Measurements from ENCODE around the gene SELENBP1. TPM values are rescaled to one million over a fixed set of nuclear protein-coding genes. Genes with fewer than 3 reads are reported as not detected.

The SELENBP1 gene
- total and polyA plus RNA-seq, 2 of the 13 experiments (the other 11 are each of a cell fraction or from before 2014, with no cell fraction given) = 27.8 to 29.0 TPM

DNA sequence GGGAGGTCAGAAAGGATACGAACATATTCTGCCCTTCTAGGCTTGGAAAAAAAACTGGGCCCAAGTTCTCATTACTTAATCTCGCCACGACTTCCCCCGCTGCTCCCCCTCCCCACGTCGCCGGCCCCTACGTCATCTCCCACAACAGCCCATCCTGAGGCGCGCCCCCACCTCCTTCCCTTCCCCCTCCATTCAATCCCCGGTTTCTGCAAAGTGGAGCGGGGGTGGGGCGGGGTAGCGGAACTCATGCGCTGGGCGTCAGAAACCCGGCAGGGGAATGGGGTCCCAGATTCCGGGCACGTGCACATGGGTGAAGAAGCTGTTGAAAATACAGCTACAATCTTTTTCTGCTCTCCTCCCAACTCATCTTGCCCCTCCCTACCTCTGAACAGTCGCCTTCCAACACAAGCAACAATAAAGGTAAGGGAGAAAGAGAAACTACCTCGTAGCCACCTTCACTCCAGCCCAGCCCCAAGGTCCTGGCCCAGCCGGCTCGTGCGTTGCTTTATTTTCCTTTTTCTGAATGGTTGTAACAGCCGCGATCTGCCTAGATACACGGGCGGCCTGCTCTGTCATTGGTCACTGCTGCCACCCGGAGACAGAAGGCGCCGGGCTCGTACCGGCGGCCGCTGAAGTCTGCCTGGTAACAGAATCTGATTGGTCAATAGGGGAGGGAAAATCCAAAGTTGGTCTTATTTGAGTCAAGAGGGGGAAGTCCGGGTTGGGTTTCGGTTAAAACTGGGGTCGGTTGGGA is 25.6 kb downstream of the SELENBP1 start, which contains the start of gene RFX5 (continued):
- TF ChIP-seq CBX5 (CRISPR knock-in tag; IDR thresholded peaks at IDR 0.05; ENCODE audit: borderline replicate concordance) (no peak), JUND (CRISPR knock-in tag; IDR thresholded peaks at IDR 0.05) (no peak), ZNF44 (CRISPR knock-in tag; IDR thresholded peaks at IDR 0.05) (no peak), GTF2F1 (IDR thresholded peaks at IDR 0.05; ENCODE audit: low read length) (no peak), ZNF549 (CRISPR knock-in tag; IDR thresholded peaks at IDR 0.05) (no peak), ZNF629 (CRISPR knock-in tag; conservative IDR thresholded peaks at IDR 0.05) (no peak), ZBTB8A (CRISPR knock-in tag; IDR thresholded peaks at IDR 0.05; ENCODE audit: borderline replicate concordance, low read depth) (no peak), FOXM1 (CRISPR knock-in tag; IDR thresholded peaks at IDR 0.05) (no peak), DR1 (CRISPR knock-in tag; IDR thresholded peaks at IDR 0.05) (no peak), ZNF234 (CRISPR knock-in tag; conservative IDR thresholded peaks at IDR 0.05) (no peak), SMYD3 (CRISPR knock-in tag; IDR thresholded peaks at IDR 0.05) (no peak), ZNF709 (CRISPR knock-in tag; IDR thresholded peaks at IDR 0.05) (no peak)
- TF ChIP-seq, protein P1, sequence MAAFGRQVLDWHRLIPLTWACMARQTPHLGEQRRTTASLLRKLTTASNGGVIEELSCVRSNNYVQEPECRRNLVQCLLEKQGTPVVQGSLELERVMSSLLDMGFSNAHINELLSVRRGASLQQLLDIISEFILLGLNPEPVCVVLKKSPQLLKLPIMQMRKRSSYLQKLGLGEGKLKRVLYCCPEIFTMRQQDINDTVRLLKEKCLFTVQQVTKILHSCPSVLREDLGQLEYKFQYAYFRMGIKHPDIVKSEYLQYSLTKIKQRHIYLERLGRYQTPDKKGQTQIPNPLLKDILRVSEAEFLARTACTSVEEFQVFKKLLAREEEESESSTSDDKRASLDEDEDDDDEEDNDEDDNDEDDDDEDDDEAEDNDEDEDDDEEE (CRISPR knock-in tag; IDR thresholded peaks at IDR 0.05) = no peak
- TF ChIP-seq, protein P2, sequence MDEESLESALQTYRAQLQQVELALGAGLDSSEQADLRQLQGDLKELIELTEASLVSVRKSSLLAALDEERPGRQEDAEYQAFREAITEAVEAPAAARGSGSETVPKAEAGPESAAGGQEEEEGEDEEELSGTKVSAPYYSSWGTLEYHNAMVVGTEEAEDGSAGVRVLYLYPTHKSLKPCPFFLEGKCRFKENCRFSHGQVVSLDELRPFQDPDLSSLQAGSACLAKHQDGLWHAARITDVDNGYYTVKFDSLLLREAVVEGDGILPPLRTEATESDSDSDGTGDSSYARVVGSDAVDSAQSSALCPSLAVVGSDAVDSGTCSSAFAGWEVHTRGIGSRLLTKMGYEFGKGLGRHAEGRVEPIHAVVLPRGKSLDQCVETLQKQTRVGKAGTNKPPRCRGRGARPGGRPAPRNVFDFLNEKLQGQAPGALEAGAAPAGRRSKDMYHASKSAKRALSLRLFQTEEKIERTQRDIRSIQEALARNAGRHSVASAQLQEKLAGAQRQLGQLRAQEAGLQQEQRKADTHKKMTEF (CRISPR knock-in tag; IDR thresholded peaks at IDR 0.05) = no peak
- TF ChIP-seq, protein P3, sequence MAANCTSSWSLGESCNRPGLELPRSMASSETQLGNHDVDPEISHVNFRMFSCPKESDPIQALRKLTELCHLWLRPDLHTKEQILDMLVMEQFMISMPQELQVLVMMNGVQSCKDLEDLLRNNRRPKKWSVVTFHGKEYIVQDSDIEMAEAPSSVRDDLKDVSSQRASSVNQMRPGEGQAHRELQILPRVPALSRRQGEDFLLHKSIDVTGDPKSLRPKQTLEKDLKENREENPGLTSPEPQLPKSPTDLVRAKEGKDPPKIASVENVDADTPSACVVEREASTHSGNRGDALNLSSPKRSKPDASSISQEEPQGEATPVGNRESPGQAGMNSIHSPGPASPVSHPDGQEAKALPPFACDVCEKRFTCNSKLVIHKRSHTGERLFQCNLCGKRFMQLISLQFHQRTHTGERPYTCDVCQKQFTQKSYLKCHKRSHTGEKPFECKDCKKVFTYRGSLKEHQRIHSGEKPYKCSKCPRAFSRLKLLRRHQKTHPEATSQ (CRISPR knock-in tag; IDR thresholded peaks at IDR 0.05; ENCODE audit: borderline replicate concordance) = no peak
- TF ChIP-seq, protein P4, sequence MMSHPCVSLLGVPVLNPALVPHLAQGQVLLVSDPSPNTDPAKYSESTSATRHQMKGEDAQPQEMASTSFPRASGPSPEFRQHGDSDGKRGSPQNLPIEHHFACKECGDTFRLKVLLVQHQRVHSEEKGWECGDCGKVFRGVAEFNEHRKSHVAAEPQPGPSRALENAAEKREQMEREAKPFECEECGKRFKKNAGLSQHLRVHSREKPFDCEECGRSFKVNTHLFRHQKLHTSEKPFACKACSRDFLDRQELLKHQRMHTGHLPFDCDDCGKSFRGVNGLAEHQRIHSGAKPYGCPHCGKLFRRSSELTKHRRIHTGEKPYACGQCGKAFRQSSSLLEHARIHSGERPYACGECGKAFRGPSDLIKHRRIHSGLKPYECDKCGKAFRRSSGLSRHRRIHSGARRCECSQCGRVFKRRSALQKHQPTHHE (CRISPR knock-in tag; IDR thresholded peaks at IDR 0.05; ENCODE audit: borderline replicate concordance) = no peak
- TF ChIP-seq, protein P5, sequence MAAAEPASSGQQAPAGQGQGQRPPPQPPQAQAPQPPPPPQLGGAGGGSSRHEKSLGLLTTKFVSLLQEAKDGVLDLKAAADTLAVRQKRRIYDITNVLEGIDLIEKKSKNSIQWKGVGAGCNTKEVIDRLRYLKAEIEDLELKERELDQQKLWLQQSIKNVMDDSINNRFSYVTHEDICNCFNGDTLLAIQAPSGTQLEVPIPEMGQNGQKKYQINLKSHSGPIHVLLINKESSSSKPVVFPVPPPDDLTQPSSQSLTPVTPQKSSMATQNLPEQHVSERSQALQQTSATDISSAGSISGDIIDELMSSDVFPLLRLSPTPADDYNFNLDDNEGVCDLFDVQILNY (CRISPR knock-in tag; conservative IDR thresholded peaks at IDR 0.05) = no peak
- TF ChIP-seq, protein P6, sequence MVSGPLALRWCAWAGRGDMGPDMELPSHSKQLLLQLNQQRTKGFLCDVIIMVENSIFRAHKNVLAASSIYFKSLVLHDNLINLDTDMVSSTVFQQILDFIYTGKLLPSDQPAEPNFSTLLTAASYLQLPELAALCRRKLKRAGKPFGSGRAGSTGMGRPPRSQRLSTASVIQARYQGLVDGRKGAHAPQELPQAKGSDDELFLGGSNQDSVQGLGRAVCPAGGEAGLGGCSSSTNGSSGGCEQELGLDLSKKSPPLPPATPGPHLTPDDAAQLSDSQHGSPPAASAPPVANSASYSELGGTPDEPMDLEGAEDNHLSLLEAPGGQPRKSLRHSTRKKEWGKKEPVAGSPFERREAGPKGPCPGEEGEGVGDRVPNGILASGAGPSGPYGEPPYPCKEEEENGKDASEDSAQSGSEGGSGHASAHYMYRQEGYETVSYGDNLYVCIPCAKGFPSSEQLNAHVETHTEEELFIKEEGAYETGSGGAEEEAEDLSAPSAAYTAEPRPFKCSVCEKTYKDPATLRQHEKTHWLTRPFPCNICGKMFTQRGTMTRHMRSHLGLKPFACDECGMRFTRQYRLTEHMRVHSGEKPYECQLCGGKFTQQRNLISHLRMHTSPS (CRISPR knock-in tag; IDR thresholded peaks at IDR 0.05; ENCODE audit: low read depth) = no peak
- TF ChIP-seq, protein P7, sequence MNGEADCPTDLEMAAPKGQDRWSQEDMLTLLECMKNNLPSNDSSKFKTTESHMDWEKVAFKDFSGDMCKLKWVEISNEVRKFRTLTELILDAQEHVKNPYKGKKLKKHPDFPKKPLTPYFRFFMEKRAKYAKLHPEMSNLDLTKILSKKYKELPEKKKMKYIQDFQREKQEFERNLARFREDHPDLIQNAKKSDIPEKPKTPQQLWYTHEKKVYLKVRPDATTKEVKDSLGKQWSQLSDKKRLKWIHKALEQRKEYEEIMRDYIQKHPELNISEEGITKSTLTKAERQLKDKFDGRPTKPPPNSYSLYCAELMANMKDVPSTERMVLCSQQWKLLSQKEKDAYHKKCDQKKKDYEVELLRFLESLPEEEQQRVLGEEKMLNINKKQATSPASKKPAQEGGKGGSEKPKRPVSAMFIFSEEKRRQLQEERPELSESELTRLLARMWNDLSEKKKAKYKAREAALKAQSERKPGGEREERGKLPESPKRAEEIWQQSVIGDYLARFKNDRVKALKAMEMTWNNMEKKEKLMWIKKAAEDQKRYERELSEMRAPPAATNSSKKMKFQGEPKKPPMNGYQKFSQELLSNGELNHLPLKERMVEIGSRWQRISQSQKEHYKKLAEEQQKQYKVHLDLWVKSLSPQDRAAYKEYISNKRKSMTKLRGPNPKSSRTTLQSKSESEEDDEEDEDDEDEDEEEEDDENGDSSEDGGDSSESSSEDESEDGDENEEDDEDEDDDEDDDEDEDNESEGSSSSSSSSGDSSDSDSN (CRISPR knock-in tag; IDR thresholded peaks at IDR 0.05) = no peak
